Transverse colon (tissue), 3 donors: ENCODE results near the gene TRIB2.

ENCODE experiments used
- CTCF ChIP-seq, 5 experiments: fragments of 200-600 bp in 3 of 5; fragments of 450-650 bp in 2 of 5; sonication (generic) in 3 of 5; IDR thresholded peaks; 1 replicate in 2 of 5; 2 replicates in 3 of 5; pipeline ENCODE4 v1.5.1; 2016 to 2017; ENCODE audit warnings: antibody characterized with exemption in 5 of 5, inconsistent platforms in 3 of 5, mild to moderate bottlenecking in 2 of 5, moderate library complexity in 1 of 5
- EP300 ChIP-seq: sonication (generic); formaldehyde crosslinking; IDR thresholded peaks from one replicate; pipeline ENCODE4 v1.6.1; 2017; ENCODE audit warnings: antibody characterized with exemption, low read depth
- POLR2A ChIP-seq: fragments of 450-650 bp; IDR thresholded peaks from one replicate; pipeline ENCODE4 v1.6.1; 2016; ENCODE audit warnings: antibody characterized with exemption, mild to moderate bottlenecking, moderate library complexity

GRCh38 chr2:12717191-12718014 lies 667 bp downstream of the TRIB2 start:
- TF ChIP-seq POLR2A (peak; percentile 15), CTCF (IDR thresholded peaks at IDR 0.05) (peak in 3 of 5 experiments; percentile 18 to 29 (median 25)), EP300 (no peak)
